Activated CD8-positive, alpha-beta memory T cell treated with anti-CD3 and anti-CD28 coated beads, Interleukin-2, amount 50 U/mL, for 48 hours (primary cell): ENCODE data around the gene CCNY.
A peak's percentile ranks its signal among the peaks of the same experiment; 100 is the strongest.
"Not testable (repeated sequence)": the region's sequence is repeated elsewhere in the genome, so short reads cannot be mapped to it uniquely, and the experiment has no call there.

Source experiments
- DNase-seq: peaks from one replicate; pipeline ENCODE4 v3.0.0-alpha.2; 2020

The CCNY gene

GRCh38 chr10:35535136-35535535 is 198.8 kb downstream of the CCNY start:
- no peak for DNase-seq

DNA sequence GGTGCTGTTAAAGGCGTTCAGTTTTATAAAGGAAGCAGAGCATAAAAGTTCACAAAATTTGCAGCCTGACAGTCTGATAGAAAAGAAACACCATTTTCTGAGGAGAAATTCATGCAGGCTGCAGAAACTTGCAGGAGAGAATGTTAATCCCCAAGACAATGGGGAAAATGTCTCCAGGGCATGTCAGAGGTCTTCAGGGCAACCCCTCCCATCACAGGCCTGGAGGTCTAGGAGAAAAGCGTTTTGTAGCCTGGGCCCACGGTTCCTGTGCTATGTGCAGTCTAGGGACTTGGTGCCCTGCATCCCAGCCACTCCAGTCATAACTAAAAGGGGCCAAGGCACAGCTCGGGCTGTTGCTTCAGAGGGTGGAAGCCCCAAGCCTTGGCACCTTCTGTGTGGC is 200.5 kb downstream of the CCNY start:
- DNase-seq: no peak

DNA sequence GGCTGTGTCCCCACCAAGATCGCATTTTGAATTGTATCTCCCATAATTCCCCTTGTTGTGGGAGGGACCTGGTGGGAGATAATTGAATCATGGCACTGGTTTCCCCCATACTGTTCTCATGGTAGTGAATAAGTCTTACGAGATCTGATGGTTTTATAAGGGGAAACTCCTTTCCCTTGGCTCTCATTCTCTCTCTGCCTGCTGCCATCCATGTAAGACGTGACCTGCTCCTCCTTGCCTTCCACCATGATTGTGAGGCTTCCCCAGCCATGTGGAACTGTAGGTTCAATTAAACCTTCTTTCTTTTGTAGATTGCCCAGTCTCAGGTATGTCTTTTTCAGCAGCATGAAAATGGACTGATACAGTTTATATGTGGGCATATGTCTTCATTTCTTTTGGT is 201.6 kb downstream of the CCNY start:
- DNase-seq: not testable (repeated sequence)

DNA sequence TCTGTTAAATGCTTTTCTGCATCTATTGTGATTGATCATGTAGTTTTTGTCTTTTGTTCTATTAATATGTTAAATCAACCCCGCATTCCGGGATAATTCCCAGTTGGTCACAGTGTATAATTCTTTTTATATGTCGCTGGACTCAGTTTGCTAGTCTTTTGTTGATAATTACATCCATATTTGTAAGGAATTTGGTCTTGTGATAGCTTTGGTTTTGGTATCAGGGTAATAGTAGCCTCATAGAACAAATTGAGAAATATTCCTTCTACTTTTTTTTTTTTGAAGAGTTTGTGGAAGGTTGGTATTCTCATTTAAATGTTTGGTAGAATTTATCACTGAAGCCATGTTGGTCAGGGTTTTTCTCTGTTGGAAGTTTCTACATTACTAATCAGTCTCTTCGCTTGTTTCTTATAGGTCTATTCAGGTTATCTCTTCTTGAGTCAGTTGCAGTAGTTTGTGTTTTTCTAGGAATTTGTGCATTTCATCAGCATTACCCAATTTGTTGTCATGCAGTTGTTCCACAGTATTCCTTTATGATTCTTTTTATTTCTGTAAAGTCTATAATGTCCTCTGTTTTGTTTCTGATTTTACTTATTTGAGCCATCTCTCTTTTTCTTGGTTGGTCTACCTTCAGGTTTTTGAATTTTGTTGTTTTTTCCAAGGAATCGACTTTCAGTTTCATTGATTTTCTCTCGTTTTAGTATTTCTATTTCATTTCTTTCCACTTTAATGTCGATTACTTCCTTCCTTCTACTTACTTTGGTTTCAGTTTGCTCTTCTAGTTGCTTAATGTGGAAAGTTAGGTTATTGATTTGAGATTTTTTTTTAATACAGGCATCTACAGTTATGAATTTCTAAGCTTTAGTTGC is 204.2 kb downstream of the CCNY start:
- DNase-seq: no peak

GRCh38 chr10:35541720-35542119 is 205.4 kb downstream of the CCNY start:
- no peak for DNase-seq

GRCh38 chr10:35542303-35542702 is 206.0 kb downstream of the CCNY start:
- DNase-seq: no peak

GRCh38 chr10:35545079-35545657 is 208.9 kb downstream of the CCNY start:
- no peak for DNase-seq

- DNase-seq: no peak
Observed at GRCh38 chr10:35545878-35546590, 209.7 kb downstream of the CCNY start.

GRCh38 chr10:35546824-35547225 is 210.5 kb downstream of the CCNY start:
- no peak for DNase-seq

GRCh38 chr10:35552650-35553342 is 216.5 kb downstream of the CCNY start:
- DNase-seq: no peak

GRCh38 chr10:35554036-35554435 is 217.7 kb downstream of the CCNY start:
- DNase-seq: no peak

DNA sequence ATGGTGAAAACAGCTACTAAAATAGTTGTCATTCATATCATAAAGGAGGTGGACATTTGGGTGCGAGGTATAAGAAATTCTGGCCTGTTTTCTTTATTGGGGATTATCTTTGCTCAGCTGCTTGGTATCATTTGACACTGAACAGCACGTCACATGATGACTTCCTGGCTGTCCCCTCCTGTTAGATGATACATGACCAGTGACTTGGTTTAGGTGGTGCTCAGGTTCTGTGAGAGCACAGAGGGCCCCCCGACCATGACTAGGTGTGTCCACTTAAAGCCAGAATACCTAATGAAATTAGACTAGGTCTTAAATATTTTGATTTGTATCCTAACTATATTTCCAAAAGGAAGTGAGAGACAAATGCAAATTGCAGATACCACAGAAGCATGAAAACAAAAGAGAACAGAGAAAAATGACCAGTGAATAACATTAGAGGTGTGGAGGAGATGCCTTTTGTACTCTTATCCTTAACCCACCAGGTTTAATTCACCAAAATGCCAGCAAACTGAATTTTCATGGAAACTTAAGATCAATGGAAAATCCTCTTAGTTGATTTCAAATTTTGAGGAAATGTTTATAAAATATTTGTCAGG is 218.2 kb downstream of the CCNY start:
- no peak for DNase-seq

DNA sequence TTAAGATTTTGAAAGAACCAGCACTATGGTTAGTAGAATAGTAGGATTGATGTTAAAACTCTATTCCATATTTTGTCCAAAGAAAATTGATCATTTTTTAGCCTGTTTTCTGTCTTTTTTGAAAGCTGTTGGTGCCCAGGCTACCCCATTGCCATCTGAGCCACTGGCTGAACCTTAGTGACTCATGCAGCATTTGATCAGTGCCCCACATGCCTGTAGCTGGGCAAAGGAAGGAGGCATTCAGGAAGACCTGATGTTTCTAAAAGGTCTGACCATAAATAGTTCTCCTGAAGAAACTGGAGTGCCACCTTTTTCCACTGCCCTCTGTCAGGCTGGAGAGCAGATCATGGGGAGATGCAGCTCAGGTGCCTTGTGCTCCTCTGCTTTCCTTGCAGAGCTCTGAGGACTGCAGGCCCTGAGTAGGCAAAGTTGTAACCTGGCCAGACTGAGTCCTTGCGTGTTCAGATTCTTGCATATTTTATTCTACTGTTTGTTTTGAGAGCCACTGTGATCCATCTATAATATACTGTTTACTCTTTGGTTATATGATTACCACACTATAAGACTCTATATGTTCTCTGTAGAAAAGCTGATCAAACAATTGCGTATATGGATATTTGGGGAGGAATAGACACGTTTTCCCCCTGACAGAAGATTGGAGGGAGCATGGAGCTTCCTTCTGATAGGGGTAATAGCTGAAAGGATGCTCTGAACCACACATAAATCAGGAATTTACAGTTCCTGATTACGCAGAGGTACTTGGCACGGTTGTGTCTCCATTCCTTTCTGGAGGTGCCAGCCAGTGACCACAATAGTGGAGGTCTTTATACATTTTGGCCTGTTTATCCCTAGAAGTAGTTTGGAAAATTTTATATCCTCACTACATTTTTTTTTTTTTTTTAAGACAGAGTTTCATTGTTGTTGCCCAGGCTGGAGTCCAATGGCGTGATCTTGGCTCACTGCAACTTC is 219.9 kb downstream of the CCNY start:
- no peak for DNase-seq

GRCh38 chr10:35558276-35558675 is 222.0 kb downstream of the CCNY start:
- no peak for DNase-seq

GRCh38 chr10:35559416-35559815 is 223.1 kb downstream of the CCNY start:
- no peak for DNase-seq

GRCh38 chr10:35561715-35562114 is 225.4 kb downstream of the CCNY start:
- DNase-seq: no peak

DNA sequence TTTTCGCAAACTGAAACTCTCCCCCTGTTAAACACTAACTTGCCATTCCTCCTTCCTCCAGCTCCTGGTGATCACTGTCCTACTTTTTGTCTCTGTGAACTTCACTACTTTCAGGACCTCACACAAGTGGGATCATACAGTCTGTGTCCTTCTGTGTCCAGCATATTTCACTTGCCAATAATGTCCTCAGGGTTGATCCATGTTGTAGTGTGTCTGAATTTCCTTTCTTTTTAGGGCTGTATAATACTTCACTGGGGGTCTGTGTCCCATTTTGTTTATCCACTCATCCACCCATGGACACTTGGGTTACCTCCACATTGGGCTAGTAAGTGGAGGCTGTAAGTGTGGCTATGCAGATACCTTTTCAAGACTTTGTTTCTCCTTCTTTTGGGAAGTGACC is 226.1 kb downstream of the CCNY start:
- DNase-seq: no peak

- DNase-seq: peak; percentile 61
Observed at GRCh38 chr10:35563261-35563891, 227.1 kb downstream of the CCNY start.

GRCh38 chr10:35564341-35564968 is 228.1 kb downstream of the CCNY start:
- DNase-seq: no peak

DNA sequence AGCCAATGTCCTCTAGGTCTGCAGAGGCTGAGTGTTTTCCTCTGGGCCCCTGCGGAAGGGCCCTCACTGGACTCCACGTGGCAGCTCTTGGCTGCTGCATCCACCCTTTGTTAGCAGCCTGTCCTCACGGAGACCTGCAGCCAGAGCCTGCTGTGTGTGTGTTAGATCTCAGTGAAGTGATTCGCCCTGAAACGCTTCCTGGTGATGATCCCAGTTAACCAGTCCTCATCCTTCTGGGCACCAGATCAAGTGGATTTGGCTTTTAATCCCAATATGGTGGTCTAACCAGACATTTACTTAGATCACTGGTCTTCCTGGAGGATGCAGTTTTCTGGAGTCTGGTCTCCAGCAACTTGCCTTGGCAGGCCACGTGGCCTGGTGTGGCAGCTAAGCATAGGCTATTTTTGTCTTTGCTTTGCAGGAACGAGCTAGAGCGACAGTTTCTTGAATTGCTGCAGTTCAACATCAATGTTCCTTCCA is 229.3 kb downstream of the CCNY start:
- no peak for DNase-seq

DNA sequence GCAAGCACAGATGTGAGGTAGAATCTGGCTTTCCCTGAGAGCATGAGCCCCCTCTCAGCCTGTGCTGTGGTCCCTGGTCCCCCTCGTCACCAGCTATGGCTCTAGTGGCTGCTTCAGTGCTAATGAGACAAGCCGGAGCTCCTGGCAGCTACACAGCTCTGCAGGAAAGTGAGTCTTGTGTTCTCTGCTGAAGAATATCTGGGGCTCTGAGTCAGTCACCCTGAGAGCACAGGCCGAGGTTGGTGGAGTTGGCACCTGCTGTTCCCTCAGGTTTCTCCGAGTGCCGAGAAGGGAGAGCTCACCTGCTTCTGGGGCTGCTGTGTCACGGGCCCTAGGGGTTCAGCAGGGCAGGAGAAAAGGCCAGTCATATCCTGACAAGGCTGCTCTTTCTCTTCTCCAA is 231.6 kb downstream of the CCNY start:
- no peak for DNase-seq
